T-helper 1 cell (primary cell): ENCODE measurements around the gene ZBTB40.

Source experiments
- DNase-seq, 5 donors: peaks; one replicate each; pipeline ENCODE4 v3.0.0-alpha.2; 2012 to 2020

The ZBTB40 gene

DNA sequence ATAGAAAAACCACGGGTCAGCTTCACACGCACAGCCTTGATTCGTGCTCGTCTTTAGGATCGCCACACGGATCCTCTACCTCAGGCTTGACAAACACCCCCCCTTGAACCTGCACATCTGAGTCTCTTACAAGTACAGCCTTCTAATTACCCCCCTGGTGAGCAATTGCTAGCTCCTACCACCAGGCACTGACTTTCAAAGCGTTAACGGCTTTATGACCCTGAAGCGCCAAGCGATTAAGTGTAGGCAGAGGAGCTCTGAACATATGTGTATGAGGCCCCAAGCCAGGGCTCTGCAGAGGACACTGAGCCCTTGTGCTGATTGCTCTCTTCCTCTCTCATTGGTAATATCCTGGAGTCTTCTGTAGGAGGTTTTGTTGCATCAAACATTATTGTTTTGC lies 55.9 kb downstream of the ZBTB40 start:
- no peak for DNase-seq

DNA sequence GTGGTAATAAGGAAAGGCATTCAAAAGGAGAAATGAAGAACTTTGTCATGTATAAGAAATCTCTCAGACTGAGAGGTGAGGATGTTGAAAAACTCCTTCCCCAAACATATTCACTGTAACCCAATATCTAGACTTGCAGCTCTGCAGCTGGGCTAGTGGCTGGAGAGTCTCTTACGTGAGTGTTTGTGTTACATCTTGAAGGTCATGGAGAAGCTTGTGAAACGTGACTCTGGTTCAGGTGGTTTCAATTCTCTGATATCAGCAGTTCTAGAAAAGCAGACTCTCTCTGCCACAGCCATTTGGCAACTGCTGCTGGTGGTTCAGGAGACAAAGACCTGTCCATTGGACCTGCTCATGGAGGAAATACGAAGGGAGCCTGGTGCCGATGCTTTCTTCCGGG lies 56.7 kb downstream of the ZBTB40 start:
- no peak for DNase-seq

DNA sequence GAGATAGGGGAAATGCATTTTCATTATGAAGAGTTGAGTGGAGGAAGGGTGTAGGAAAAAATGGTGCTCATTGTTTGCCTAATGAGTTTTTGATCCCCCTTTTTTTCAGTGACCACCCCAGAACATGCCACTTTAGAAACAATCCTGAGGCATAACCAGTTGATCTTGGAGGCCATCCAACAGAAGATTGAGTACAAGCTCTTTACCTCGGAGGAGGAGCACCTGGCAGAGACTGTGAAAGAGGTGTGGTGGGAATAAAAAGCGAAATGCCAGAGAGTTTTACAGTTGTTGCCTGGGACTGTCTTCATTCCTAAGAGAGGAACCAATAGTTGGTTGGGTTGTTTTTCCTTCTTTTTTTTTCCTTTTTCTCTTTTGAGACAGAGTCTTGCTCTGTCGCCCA lies 57.3 kb downstream of the ZBTB40 start:
- no peak for DNase-seq

DNA sequence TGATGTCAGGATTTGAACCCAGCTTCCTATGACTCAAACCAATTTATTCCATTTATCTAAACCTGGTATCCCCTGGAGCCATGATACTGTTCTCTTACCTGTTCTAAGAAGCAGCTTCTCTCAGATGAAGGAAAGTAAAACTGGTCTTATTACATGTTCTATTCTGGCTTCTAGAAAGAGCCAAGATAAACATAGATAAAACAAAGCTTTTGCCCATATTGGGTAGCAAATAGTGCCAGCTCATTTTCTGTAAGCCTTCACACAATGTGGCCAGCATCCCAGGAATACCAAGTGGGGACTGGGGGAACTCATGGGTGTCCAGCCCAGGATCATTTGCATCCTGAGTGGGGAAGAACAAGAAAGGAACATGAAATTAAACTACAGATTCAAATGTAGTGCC lies 58.2 kb downstream of the ZBTB40 start:
- DNase-seq = no peak

DNA sequence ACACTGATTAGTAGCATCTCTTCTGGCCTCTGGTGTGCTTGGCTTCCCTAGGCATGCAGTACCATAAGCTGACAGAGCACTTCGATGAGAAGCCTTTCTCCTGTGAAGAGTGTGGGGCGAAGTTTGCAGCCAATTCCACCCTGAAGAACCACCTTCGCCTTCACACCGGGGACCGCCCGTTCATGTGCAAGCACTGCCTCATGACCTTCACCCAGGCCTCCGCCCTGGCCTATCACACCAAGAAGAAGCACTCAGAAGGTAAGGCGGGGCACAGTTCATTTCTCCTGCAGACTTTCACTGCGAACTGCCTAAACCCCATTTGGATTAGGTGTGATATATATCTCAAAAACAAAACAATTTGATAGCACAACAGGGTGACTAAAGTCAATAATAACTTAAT lies 61.2 kb downstream of the ZBTB40 start:
- no peak for DNase-seq

DNA sequence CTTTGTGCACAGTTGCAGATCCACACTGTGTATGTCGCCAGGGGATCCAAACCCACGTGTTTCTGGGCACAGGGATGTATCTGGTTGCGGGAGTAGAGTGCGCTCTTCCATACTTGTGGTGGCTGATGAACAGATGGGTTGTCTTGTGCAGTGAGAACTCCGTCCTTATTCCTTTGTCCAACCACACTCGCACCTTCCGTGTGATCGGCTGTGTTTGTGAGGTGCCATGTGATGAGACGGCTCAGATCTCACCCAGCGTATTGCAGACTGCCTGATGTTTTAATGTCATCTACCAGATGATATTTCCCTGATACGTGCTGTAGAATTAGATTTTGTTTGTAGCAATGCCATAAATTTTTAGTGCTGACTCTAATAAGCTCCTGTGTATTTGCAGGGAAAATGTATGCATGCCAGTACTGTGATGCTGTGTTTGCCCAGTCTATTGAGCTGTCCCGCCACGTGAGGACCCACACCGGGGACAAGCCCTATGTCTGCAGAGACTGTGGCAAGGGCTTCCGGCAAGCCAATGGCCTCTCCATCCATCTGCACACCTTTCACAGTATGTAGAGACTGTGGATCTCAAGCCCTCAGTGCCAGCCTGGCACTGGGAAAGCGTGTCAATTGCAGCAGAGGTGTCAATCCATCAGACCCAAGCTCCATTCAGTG lies 65.4 kb downstream of the ZBTB40 start:
- no peak for DNase-seq

DNA sequence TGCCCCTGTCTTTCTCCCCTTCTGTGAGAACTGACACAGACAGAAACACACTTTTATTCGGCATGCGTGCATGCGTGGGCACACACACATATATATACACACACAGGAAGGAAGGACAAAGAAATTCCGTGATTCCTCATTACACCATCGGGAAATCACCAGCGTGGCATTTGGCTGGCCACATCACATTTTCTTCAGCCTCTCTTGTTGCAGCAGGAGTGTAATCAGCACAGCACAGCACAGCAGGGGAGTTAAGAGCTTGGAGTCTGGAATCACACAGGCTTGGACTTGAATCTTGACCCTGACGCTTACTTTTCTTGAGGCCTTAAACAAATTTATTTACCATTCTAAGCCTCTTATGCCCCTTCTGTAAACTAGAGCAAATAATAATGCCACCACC lies 66.3 kb downstream of the ZBTB40 start:
- DNase-seq = no peak

DNA sequence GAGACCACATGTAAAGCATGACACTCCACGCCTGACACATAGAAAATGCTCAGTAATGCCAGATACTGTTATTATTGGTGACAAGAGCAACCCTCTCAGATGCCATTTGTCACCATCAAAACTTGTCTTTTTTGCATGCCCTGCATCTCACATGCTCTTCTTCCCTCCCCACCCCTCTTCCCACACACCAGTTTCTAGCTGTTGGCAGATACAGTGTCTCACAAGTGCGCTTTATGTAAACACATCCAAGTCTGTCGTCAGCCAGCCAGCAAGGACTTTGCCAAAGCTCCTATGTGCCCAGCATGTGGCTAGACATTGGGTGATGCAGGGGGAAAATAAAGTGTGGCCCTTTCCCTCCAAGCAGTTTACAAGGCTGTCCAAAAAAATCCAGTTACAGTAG lies 66.7 kb downstream of the ZBTB40 start:
- no peak for DNase-seq

DNA sequence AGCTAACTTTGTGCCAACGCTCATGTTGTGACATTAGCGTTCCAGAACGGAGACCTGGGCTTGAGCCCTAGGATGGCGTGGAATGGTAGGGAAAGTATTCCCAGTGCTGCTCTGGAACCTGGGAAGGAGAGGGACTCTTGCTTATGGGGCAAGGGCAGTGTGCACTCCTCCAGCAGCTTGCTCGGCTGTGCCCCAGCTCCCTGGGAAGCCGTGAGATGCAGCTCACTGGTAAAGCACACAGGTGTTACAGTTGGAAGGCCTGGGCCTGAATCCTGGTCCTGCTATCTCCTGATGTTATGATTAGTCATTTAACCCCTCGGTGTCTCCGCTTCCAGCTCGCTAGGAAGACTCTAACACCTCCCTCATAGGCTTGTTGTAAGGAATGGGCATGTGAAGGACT lies 69.2 kb downstream of the ZBTB40 start:
- DNase-seq = no peak

DNA sequence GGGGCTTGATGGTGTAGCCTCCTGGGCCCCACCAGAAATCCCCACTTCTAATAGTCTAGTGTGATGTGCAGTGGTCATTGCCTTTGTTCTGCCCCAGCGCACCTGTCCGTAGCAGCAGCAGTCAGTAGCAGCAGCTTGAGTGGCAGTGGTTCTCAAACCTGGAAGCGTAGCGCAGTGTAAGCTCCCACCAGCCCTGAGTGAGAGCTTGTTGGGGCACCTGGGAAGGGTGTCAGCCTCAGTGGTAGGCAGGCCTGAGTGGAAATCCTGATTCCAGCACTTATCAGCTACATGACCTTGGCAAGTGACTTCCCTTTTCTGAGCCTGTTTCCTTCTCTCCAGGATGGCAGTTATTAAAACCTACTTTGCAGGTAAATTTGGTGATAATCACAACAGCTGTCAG lies 70.0 kb downstream of the ZBTB40 start:
- DNase-seq = no peak

DNA sequence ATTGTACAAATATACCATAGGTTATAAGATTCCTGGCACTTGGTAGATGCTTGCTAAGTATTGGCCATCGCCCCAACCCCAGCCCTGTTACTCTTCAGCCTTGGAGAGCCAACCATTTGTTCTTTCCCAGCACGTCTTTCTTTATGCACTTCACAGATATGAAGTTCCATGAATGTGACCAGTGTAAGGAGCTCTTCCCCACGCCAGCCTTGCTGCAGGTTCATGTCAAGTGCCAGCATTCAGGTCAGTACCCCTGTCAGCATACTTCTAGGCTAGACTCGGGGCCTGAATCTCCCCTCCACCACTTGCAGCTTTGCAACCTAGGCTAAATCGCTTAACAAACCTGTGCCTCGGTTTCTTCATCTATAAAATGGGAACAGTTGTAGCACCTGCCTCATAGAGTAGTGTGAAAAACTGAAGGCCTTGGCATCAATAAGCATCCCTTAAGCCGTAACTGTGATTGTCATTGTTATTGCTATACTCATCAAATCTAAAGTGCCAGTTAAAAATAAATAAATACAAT lies 70.6 kb downstream of the ZBTB40 start:
- no peak for DNase-seq

DNA sequence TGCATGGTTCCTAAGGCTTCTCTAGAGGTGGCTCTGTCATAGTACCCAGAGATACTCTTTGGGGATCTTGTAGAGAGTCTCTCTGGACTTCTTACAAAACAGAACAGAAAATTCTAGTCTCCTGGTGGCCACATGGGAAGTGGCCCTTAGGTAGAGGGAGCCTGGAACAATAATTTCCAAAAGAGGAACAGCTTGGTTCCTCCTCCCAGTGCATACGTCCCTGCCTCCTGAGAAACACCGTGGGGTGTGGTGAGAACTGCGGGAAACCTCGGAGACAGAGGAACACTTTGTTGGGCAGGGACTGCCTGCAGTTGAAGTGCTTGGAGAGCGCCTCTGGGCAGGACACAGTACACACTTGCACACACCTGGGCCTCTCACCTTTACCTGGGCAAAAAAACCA lies 72.8 kb downstream of the ZBTB40 start:
- no peak for DNase-seq

DNA sequence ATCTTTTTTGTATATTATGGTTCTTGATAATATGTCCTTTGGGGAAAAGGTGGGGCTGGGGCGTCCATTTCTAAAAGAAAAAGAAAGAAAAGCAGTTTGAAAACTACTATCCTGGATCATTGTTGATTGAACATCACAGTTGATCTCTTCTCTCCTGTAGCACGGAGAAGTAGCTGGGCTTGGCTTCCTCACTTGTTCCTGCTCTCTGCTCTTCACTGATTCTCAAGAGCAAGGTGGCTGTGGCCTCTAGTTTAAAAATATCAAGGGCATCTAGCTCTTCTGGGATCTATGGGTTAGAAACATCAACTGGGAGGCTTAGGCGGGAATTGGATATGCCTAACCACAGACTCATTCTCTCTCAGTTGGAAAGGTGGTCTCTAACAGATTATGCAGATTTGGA lies 73.6 kb downstream of the ZBTB40 start:
- no peak for DNase-seq

DNA sequence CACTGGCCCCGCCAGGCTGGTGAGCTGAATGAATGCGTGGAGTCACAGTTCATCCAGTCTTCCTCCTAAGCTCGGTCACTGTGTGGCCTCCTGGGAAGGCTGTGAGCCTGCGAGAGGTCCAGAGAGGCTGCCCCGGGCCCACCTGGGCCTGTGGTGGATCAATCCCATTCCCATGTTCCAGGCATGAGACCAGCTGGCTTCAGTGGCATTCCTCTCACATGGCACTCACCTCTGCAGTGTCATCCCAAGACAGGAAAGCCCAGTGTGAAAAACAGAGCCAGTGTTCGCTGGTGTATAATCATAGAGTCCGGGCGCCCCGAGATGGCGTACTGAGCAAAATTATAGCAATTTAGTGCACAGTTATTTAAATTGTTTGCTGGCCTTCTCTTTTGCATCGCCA lies 74.0 kb downstream of the ZBTB40 start:
- DNase-seq = no peak

DNA sequence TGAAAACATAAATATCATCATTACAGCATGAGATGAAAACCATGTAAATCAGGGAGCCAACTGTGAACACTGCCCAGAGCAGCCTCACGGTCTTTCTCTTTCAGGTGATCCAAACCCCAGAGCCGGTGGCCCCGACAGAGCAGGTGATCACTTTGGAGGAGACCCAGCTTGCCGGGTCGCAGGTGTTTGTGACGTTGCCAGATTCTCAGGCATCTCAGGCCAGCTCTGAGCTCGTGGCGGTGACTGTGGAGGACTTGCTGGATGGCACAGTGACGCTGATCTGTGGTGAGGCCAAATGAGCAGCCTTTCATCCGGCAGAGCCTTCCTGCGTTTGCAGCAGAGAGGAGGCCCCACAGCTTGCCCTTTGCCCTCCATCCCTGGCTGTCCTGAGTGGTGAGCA lies 74.4 kb downstream of the ZBTB40 start:
- no peak for DNase-seq

DNA sequence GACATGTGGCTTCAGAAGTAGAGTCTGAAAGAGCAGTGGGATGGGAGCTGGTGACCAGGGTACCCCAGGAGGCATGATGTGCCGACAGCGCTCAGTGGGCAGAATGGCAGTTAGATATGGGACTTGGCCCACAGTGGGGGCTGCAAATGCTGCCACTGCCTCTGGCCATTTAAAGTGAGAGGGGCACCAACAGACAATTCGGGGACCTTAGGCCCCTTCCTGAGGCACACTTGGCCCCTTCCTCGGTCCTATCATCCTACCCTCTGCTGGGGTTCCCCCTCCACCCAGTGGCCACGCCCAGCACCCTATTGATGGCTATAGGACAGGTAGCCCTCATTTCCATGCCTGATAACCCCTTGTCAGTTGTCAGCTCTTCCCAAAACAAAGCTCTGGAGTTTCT lies 75.0 kb downstream of the ZBTB40 start:
- DNase-seq = no peak

DNA sequence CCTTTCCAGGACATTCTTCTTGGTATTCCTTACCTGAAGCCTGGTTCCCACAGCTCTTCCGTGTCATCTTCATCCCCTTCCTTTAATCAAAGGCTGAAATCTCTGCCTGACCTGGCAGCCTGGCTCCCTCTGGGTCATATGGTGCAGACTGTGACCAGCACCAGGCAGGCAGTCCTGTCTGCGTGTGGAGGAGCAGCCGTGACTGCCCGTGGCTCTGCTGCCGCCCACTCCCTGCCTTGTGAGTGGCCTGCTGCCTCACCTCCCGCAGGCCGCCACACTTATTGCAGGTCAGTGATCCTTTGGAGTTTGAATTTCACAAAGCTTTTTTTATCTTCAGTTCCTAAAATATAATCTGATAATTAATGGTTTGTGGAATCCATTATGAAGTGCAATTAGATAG lies 75.5 kb downstream of the ZBTB40 start:
- DNase-seq = no peak

DNA sequence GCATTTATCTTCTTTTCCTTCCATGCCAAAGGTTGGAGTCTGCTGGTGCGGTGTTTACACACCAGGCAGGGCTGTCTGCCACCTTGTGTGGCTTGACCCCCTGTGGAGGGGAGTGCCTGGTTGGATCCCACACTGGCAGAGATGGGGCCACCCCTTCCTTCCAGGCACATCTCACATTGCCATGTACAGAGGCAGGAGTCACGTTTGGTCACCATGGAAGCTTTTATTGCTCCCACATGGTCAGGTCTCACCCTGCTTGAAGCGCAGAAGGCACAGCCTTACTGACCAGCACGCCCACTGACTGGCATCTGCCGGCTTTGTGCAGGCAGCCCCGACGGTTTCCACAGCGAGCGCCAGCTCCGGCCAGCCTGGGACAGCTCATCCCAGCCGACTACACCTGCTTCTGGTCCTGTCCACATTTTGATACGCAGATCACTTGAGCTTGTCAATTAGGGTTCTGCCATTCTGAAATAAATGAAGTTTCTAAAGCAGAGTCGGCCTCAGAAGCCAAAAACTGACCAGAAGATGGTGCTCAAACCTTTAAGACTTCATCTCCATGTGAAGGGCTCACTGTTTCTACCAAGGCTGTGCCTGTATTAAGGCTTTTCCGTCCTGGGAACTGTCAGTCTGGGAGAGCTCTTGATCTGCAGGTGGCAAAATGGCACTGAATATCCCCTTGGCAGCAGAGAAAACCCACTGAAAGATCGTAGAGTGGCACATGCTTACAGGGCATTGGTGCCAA lies 76.1 kb downstream of the ZBTB40 start:
- no peak for DNase-seq

DNA sequence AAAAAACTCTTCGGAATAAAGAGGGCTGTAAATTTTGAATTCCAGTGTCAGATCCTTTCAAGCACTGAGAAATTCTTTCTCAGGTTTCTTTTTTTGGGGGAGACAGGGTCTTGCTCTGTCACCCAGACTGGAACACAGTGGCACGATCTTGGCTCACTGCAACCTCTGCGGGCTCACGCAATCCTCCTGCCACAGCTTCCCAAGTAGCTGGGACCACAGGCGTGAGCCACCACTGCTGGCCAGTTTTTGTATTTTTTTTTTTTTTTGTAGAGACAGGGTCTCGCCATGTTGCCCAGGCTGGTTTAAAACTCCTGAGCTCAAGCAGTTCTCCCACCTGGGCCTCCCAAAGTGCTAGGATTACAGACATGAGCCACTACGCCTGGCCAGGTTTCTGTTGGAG lies 76.8 kb downstream of the ZBTB40 start:
- no peak for DNase-seq

DNA sequence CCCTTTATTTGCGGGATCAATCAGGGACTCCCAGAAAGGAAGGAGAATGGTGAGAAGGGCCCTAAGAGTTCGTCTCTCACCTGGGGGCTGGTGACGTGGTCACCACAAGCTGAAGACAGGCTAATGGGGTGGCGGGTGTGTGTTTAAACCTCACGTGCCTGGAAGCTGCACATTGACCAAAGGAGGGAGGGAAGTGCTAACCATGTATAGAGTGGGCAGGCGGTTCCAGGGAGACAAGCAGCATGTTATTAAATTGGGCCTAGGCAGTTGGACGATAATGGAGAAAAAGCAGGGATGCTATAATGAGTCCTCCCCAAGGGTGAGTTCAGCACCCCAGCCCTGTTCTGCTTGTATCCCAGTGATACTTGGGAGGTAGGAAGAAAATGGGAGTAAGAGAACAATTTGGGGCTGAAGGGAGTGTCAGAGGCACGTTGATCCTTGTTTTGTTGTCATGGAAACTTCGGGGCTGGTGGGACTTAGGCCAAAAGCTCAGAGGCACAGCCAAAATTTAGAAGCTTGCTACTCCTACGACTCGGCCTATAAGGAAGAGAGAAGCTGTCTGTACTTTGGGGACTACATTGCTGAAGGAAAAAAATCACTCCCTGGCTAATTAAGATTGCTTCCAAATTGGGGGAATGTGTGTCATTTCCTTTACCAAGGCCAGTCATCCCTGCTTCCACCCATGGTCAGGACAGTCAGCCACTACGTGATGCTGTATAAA lies 78.4 kb downstream of the ZBTB40 start:
- no peak for DNase-seq

DNA sequence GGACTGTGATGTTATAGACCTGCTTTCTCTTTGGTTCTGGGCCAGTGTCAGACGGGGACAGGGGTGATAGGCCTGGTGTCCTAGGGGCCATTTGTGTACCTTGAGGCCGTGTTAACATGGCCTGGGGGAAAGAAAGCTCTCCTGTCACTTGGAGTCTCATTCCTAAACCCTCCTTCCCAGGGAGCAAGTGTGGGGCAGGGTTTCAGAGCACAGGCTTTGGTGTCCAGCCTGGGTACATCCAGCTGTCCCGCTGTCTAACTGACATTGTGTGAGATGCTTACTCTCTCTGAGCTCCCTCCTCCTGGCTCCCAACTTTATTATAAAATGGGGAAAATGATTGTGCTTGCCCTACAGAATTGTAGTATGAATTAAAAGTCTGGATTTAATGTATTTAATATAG lies 79.1 kb downstream of the ZBTB40 start:
- no peak for DNase-seq

DNA sequence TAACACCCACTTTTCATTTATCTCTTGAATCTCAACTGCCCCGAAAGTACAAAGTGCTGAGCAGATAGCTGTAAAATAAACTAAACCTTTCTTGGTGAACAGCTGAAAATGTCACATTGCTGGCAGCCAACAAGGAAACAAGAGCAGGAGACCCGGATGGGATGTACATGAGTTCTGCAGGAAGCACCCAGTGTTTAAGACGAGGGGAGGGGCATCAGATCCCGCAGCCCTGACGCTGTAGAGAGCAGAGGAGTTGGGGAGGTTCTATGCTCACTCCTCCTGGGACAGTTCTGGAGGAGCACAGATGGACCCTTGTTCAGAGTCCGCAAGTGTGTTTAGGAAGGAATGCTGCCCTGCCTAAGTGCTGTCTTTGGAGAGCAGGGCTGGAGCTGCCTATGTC lies 79.6 kb downstream of the ZBTB40 start:
- DNase-seq = no peak

DNA sequence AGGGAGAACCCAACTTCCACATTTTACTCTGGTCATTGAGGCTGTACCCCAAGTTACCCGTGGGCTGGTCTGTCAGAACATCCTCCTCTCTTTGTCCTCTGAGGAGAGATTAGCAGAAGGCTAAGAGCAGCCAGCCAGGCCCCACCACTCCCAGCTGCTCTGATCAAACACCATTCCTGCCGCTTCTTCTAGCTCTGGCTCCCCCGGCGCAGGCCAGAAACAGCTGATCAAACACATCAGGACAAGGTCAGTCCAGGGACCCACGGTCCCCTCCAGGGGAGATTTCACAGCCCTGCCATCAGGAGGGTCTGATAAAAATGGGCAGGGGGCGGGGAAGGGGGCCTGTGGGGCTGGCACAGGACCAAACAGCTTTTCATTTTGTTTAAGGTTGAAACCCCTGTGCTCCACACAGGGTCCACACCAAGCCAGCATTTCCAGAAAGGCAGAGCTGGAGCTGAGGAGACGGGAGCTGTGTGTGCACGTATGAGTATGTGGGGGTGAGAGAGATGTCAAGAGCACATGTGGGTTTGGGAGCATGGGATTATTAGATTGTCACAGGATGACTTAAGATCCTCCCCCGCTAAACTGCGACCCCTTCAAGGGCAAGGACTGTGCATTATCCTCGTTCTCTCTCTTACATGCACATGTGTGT lies 81.7 kb downstream of the ZBTB40 start:
- no peak for DNase-seq
